GM18517 (cell line): ENCODE results near the gene ETV7.

Experiments used
- ATAC-seq: cut with Tn5 transposase; IDR thresholded peaks from one replicate; pipeline ENCODE4 v1.9.1; 2021; ENCODE audit warnings: mild to moderate bottlenecking, moderate library complexity; ENCODE audit not compliant: unreplicated experiment

Gene ETV7

DNA sequence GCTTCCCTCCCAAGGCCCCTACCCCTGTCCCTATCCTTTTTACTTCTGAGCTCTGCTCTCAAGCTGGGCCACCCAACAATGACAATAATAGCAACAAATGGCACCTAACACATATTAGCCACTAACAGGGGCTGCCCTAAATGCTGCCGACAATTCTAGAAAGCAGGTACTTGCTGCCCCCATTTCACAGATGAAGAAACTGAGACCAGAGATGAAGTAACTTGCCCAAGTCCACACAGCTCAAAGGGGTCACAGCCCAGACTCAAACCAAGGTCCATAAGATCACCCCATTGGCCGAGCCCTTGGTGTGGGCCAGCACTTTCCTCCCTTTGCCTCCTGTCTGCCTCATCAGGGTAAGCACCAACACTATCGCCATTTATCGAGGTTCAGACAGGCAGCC is 62.8 kb downstream of the ETV7 start:
- ATAC-seq: no peak

DNA sequence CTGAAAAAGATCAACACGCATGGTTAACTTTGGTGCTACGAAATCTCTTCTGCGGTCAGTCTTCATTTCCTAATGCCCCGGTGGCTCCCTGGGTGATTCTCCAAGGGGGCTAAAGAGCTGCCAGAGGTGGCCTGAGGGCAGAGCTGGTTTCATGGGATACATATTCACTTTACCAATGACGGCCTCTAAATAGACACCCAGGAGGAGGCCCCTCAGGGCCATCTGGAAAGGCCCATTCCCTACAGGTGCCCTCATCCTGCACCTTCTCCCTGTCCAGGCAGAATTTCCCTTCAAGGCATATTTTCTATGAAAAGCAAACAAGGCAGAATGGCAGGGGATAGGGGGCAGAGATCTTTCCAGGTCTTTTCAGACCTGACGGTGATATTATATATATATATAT is 63.3 kb downstream of the ETV7 start:
- ATAC-seq: no peak

DNA sequence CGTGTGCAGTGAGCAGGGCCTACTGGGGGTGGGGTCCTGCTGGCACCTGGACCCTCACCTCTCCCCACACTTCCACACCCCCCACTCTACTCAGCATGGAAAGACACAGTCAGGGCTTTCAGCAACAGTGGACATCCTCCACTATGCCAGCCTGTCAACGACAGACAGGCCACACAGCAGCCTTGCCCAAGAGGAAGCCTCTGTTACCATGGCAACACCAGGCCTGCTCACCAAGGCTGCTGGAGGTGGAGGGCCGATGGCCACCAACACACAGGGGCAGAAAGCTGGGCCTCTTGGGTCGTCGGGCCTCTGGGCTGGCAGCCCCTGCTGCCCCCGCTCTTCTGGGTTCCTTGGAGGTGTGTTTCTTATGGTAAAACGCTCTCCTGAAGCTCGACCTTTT is 64.4 kb downstream of the ETV7 start:
- no peak for ATAC-seq

DNA sequence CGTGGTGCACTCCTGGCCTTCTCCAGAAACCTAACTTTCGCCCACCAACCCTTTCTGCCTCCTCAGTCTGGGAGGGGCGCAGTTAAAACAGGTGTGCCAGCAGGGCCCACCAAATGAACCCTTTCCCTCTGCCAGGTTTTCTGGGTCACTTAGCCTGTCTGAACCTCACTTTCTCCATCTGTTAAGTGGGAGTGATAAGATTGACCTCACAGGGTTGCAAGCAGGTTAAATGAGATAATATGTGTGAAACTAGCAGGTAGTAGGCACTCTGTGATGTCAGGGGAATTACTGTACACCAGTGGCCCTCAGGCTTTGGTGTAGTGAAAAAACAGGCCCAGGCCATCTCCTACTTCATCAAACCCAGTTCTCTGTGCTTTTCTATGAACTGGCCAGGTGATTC is 64.9 kb downstream of the ETV7 start:
- ATAC-seq: no peak

DNA sequence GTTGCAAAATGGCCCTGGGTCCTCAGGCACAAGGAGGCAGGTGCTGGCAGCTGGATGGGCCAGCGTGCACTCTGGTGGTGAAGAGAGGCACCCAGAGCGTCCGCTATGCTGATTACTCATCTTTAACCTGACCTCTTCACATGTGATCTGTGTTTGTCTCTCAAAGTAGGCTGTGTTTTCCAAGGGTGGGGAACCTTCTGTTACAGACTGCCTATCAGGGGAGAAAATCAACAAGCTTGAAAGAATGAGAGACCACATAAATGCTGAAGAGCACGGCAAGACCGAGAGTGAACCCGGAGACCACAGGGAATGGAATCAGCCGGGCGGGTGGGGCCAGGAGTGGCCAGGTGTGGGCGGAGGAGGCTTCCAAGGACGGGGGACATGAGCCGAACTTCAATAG is 67.0 kb downstream of the ETV7 start:
- no peak for ATAC-seq

DNA sequence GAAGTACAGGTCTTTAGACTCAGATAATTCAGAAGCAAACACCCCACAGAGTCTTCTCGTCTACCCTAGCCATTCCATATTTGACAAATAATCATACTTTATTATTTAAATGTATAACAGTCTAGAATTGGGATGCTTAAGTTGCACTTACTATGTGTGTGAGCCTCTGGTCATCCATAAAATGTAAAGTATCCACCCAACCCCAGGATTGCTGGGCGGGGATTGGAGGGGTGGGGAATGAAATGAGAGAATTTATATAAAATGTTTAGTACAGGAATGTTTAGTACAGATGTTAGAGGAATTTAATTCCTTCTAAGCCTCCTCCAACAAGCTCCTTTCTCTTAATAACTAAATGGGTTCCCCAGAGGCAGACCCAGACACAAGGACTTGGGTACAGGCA is 67.6 kb downstream of the ETV7 start:
- no peak for ATAC-seq

DNA sequence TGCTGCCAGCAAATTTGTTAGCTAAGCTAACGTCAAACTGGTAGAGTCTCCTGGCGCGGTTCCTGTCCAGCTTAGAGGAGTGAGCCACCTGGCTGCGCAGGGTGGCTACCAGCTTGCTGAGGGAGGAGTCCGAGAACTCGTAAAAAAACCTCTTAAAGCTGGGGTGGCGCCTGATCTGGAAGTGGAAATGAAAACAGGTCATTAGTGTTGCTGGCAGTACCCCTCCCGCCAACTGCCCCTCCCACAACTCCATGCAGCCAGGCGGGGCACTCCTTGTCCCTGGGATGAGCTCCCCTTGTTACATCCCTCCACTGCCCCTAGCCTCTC is 68.1 kb downstream of the ETV7 start:
- ATAC-seq: no peak

DNA sequence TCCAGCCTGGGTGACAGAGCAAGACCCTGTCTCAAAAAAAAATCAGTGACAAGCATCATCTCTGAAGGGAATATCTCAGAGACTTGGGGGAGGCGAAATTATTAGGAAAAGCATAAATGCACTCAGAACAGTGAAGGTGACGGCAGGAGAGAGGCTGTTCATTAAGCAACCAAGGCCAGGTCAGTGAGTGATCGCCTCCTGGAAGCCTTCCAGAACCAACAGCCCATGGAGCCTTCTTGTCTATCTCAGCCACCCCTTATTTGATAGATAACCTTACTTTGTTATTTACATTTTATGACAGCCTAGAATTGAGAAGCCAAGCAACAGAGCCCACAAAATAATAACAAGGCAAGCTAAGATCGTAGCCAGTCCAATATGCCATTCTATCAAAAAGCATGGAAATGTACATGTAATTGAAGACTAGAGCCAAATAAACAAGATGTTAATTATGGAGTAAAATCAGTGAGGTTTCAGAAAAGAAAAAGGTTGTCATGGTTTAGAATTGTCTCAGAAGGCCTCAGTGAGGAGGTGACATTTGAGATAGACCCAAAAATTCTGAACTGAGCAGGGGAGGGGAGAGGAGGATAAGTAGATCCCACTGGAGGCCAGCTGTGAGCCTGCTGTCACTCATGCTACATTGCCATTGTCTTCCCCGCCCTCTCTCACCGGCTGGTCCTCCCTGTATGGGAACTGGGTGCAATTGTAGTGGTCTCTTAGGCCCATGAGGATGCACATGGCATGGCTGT is 68.6 kb downstream of the ETV7 start:
- no peak for ATAC-seq

DNA sequence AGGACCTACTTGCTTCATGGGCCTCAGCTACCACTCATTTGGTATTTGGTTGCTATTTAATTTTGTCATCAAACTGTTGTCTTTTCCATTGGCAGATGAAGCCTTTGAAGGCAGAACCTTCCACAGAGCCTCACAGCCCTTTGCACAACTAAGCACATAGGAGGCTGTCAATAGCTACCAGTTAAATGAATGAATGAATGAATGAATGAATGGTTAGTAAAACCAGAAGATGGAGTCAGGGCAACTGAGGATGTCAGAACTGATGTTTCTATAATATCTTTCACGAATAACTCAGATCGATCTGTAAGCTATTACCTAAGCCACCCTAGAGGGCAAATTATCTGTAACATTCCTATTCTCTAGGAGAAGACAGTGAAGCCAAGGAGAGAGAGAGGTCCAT is 69.8 kb downstream of the ETV7 start:
- no peak for ATAC-seq
